Stimulated activated CD8-positive, alpha-beta memory T cell treated with anti-CD3 and anti-CD28 coated beads, Interleukin-2, amount 100 ng/mL, for 48 hours (primary cell): ENCODE data around the gene SOX2.
A peak's percentile ranks its signal among the peaks of the same experiment; 100 is the strongest.

ENCODE experiments used
- DNase-seq, 2 donors: peaks; one replicate each; pipeline ENCODE4 v3.0.0-alpha.2; 2020; ENCODE audit warnings: low read depth in 2 of 2

The SOX2 gene

DNA sequence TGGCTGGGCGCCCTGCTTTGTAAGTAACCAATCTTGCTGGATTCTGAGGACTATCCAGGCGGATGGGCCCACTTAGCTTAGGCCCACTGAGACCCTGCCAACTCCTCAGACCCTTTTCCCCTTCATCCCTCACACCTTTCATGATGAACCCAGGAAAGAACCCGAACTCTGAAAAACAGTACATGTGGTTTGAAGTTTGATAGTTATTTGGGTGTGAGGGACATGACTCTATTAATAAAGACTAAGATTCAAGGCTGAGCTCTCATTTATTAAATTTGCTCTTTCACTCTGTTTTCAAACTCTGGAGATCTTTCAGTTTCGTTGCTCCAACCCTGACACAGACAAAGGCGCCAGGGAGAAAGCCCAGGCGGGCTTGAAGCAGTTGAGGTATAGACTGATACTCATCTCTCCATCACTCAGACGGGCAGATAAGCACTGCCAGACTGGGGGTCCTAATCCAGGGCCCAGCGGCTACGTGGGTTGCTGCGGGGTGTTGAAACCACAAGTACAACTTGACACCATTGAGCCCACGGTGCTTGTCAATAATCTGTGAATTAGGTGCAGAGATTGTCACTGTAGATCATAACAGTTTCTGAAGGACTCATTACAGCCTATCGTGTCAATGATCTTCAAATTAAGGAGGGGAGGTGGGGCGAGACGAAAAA is 7.2 kb upstream of the SOX2 start:
- DNase-seq, result no peak

DNA sequence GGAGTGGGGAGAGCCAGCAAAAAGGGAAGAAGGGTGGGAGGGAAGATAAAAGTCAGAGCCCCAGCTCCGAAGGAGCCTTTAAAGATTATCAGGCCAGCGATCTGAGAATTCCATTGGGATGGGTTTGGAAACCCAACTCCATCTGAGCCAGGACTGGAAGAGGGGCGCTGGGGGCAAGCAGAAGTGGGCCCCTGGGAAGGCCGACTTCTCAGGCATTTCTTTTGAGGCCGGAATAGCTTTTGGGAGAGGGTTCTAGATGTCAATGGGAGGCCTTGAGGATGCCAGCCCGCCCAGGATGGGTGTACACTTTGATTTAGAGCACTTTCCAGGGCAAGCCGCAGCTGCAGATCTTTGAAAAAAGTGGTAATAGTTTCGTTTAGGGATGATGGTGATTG is 6.6 kb upstream of the SOX2 start:
- DNase-seq, result no peak

DNA sequence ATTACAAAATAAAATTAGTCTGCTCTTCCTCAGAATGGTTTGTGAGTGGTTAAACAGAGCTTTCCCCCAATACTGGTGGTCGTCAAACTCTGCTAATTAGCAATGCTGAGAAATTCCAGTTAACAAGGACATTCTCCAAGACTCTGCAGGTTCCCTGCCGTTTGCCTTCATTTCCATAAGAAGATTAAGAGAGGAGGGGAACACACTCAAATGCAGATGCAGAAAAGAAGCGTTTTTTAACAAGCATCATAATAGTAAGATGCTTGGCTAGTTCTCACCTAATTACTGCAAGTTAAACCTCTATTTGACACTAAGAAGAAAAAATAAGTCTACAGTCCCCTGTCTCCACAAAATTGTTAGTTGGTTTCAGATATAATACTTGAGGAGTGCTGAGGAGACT is 3.7 kb upstream of the SOX2 start:
- no peak for DNase-seq

DNA sequence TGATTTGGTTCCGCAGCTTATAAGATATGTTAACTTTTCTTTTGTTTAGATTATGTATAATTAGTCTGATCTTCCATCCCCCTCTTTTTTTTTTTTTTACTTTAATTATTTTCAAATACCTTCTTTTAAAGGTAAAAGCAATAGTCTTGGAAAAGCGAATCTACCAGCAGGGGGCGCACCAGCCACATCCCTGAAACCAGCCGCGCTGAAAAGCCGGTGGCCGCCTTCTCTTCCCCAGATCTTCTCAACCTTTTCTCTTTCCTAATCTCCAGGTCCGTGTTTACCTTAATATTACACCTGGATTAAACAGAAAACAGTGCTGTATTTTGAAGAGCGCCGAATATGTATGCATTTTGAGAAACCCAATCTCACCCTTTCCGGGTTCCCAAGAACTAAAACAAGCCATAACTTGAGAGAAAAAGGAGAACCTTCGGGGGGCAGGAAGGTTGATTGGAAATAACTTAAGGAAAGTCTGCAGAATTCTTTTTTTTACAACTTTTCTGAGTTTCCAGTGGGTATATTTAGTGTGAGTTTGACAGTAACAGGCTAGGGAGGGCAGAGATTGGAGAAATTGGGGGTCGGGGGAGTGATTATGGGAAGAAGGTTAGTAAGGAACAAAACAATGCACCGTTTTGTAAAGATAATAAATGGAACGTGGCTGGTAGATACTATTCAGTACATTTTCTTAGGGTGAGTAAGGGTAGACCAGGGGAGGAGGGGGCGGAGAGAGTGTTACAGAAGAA is 2.0 kb upstream of the SOX2 start:
- peak; percentile 49 to 53 for DNase-seq

DNA sequence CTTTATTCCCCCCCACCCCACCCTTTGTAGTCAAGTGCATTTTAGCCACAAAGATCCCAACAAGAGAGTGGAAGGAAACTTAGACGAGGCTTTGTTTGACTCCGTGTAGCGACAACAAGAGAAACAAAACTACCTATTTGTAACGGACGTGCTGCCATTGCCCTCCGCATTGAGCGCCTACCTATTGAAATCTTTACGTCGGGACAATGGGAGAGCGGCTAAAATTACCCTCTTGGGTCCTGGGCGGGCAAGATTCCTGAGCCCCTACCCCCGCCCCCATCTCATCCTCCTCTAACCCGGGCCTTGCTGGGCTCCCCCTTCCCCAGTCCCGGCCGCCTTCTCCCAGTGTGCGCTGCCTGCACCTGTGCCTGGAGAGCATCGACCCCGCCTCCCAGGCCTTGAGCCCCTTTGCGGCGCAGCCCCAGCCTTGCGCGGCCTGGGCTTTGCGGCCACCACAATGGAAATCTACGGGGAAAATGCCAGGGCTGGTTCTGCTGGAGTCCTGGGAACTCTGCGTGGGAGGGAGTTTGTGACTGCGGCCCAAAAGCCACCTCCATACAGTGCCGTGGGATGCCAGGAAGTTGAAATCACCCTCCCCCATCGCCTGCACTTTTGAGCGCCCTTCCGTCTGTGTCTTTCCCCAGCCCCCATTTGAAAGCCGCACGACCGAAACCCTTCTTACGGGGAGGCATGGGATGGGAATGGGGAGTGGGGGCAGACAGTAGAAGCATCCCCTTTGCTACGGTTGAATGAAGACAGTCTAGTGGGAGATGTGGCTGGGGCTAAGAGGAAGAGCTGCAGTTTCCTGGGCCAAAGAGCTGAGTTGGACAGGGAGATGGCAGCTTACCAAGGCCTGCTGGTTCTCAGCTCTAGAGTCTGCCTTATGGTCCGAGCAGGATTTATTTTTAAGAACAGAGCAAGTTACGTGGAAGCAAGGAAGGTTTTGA is 1.1 kb upstream of the SOX2 start:
- no peak for DNase-seq

DNA sequence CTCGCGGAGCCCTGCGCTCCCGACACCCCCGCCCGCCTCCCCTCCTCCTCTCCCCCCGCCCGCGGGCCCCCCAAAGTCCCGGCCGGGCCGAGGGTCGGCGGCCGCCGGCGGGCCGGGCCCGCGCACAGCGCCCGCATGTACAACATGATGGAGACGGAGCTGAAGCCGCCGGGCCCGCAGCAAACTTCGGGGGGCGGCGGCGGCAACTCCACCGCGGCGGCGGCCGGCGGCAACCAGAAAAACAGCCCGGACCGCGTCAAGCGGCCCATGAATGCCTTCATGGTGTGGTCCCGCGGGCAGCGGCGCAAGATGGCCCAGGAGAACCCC is 464 bp downstream of the SOX2 start:
- no peak for DNase-seq

DNA sequence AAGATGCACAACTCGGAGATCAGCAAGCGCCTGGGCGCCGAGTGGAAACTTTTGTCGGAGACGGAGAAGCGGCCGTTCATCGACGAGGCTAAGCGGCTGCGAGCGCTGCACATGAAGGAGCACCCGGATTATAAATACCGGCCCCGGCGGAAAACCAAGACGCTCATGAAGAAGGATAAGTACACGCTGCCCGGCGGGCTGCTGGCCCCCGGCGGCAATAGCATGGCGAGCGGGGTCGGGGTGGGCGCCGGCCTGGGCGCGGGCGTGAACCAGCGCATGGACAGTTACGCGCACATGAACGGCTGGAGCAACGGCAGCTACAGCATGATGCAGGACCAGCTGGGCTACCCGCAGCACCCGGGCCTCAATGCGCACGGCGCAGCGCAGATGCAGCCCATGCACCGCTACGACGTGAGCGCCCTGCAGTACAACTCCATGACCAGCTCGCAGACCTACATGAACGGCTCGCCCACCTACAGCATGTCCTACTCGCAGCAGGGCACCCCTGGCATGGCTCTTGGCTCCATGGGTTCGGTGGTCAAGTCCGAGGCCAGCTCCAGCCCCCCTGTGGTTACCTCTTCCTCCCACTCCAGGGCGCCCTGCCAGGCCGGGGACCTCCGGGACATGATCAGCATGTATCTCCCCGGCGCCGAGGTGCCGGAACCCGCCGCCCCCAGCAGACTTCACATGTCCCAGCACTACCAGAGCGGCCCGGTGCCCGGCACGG is 991 bp downstream of the SOX2 start:
- no peak for DNase-seq

DNA sequence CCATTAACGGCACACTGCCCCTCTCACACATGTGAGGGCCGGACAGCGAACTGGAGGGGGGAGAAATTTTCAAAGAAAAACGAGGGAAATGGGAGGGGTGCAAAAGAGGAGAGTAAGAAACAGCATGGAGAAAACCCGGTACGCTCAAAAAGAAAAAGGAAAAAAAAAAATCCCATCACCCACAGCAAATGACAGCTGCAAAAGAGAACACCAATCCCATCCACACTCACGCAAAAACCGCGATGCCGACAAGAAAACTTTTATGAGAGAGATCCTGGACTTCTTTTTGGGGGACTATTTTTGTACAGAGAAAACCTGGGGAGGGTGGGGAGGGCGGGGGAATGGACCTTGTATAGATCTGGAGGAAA is 1.5 kb downstream of the SOX2 start:
- no peak for DNase-seq

DNA sequence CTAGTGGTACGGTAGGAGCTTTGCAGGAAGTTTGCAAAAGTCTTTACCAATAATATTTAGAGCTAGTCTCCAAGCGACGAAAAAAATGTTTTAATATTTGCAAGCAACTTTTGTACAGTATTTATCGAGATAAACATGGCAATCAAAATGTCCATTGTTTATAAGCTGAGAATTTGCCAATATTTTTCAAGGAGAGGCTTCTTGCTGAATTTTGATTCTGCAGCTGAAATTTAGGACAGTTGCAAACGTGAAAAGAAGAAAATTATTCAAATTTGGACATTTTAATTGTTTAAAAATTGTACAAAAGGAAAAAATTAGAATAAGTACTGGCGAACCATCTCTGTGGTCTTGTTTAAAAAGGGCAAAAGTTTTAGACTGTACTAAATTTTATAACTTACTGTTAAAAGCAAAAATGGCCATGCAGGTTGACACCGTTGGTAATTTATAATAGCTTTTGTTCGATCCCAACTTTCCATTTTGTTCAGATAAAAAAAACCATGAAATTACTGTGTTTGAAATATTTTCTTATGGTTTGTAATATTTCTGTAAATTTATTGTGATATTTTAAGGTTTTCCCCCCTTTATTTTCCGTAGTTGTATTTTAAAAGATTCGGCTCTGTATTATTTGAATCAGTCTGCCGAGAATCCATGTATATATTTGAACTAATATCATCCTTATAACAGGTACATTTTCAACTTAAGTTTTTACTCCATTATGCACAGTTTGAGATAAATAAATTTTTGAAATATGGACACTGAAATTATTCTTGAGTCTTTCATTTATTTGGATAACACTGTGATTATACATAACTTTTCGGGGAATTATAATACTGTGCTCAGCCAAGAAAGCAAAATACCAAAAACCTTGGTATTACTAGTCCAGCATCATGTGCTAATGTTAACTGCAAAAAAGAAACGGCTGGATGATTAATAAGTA is 2.2 kb downstream of the SOX2 start:
- no peak for DNase-seq

DNA sequence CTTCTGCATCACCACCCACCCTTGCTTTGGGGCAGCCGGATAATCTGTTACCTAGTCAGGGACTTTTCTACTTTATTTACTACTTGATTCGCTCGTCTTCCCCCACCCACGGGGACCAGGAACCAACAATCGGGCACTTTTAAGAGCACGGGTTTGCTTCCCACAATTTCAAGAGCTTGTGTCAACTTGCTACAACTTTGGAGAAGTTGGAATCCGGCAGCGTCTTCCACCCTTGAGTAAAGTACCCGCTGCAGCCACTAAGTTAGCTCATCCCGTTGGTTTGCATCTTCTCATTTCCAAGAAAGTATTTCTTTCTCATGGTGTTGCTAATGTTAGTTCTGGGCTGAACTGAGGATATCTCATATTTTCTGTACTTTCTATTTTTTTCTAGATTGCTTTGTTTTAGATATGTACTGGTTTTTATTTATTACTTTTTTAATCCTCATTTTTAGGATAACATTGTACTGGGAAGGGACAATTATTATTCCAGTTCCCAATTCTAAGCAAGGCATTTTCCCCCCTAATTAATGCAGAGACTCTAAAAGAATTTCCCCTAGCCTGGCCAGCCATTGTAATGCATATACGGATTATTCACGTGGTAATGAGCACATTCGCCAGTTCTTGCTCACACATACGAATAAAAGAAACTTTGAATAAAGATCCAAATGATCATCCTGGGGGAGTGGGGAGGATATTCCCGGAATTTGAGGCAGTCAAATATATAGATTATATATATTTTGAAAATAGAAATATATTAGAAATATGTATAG is 4.0 kb downstream of the SOX2 start:
- no peak for DNase-seq

DNA sequence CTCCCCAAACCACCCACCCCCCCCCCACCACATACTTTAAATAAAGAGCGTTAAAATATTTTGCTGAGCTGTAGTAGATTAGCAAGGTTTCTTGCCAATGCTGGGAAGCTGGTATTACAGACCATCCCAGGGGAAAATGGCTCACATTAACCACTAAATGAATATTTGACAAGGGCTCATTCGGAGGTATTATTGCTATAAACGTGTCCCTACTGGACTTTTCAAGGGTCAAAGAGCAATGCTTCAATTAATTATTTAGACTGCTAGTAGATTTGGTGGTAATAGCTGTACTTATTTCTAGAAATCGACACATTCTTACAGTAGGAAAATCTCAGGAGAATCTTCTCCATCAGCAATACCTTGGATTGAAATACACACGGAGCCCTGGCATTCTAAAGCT is 5.2 kb downstream of the SOX2 start:
- DNase-seq, result no peak

DNA sequence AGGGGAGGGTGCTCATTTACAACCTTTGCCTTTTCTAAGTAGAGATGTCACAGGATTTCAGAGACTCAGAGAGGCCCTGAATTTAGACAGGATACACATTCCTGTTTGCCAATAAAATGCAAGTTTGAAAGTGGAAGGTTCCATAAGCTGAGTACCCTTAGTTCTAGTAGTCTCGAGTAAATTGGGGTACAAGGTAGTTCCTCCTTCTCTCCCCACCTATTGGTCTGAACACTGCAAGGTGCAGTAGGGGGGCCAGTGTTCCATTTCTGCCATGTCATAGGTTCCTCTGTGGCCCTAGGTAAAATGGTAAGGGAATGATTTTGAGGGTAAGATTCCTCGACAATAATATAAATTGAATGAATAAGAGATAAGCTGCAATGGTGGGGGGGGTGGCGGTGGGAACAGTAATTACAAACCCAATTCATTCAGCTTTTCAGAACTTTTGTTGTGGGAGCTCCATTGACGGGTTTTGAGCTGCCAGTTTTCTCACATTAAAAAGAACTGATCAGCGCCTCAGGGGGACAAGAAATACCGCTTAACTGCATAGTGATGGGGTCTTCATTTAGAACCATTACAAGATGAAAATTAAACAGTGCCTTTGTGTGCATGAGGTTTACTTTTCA is 5.9 kb downstream of the SOX2 start:
- DNase-seq, result no peak

DNA sequence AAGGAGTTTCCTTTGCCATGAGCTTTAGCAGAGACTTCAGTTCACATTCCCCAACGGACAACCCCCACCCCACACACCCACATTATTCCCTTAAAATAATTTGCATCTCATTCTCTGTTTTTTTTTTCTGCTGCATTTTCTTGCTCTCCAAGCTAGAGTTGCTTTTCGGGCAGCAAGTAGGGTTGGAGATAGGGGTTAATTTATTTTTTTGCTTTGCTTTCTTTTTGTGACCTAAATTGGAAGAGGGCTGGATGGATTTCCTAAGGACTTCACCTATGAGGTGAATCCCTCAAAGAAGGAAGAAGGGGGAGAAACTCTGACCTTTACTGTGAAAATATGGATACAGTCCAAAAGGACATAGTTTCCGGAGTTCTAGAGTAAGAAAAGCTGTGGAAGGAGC is 6.6 kb downstream of the SOX2 start:
- DNase-seq, result no peak

DNA sequence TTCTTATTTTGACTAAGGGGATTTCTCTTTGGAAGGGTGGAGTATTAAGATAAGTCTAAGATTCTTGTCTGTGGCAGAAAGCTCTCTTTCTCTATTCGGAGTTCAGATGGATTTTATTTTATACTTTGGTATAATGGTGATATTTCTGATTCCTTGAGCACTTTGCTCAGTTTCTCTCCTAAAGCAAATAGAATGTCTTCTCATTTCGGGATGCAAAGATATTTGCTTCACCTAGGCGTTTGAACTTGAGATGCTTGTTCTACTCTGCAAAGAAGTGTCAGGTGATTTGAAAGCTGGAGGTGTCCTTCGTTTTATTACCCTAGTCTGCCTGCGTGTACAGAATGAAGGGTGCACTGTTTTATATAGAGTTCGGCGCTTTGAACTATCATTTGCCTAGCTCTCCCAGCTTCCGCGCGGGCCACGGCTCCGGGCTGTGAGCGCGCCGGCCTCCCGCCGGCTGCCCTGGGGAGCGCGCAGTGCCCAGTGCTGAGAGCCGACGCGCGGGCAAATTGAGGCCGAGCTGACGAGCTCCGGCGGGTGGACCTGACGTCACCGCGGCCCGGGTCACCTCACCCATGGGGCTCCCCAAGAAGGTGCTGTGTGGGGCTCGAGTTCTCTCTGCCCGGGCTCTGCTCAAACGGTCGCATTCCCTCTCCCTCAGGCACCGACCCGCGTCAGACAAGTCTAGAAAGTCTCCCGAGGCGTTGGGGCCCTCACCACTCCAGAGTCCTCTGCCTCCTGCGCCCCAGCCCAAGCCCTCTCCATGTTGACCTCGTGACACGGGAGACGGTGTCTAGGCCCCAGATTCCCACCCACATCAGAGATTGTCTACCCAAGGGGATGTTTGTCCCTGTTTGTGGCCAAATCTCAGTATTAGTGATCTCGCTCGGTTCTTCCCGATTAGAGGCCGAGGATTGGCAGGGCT is 7.5 kb downstream of the SOX2 start:
- no peak for DNase-seq

DNA sequence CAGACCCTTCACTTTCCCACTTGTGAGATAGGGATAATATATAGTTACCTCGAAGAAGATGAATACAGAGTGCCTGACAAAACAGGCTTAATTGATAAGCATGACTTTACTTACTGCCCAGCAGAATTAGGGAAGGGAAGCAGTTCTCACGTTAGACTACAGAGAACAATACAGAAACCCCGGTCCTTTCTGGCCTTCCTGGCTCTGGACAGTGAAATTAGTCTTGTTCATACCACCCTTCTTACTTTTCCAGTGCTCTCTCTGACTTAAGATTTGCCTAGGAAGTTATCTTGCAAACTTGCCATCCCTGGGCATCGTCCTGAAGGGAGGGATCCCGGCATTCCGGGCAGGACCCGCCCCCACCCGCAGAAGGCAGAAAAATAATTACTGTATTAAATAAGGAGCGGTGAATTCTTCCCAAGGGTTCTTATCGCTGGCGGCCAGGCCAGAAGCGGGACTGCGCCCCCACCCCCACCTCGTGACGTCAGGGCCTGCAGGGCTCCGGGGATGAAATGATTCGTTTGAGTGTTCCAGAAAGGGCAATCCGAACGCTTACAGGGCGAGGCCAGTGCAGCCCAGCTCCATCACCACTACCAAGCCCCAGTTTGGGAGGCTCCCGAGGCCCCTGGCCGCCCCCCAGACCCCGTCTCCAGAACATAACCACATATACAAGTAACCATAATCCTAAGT is 8.4 kb downstream of the SOX2 start:
- no peak for DNase-seq

DNA sequence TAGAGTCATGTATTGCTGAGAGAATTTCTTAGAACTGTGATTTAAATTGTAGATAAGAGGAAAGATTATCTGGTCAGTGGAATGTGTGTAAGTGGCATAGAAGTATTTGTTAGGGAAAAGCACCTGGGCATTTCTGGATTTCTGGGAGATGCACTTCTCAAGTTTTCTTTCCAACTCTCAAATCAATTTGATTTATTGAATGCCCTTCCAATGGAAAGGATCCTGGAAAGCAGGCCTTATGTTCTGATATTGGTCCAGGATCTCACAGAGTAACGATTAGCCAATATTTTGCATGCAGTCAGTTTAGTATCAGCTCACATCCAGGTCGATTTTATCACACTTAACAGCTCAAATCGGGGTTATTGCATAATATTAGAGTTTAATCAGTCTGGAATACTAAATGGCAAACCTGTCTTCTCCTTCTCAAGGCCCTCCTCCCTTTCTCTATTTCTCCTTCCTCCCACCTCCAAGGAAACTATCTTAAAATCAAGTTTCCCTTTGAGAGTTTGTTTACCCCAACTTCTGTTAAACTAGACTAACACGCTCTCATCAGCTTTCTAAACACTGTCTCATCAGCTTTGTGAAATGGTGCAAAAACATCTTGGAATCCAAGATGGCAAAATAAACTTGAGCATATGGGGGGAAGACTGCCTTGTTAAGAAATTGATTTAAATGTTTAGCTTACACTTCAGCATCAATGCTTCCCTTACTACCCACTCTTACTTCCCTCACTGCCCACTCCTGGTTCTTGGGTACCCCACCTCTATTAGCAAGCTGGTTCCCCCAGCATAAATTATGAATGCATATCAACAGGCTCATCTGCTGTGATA is 9.5 kb downstream of the SOX2 start:
- no peak for DNase-seq

DNA sequence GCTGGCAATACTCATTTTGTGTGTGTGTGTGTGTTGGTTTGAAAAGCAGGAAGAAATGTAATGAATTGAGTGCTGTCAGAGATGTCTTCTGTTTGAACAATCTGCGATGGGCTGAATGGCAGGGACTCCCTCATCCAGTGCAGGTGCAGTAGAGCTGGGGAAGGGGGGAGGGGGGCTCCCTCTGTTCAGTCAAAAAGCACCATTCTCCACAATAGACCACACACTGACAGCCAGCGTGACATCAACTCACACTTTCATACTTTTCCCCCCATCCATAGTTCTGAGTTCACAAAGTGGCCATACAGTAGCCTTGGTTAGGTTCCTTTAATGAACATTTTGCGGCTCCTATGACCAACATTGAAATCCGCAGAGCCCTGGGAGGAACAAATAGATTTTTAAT is 10.4 kb downstream of the SOX2 start:
- DNase-seq, result no peak
